HepG2 (cell line): ENCODE data around the gene C20orf204. TPM values are rescaled to one million over a fixed set of nuclear protein-coding genes. Genes with fewer than 3 reads are reported as not detected.
A peak's percentile ranks its signal among the peaks of the same experiment; 100 is the strongest.

ENCODE experiments used
- ARHGAP35 ChIP-seq: sonication (generic); formaldehyde crosslinking; IDR thresholded peaks from 2 replicates; pipeline ENCODE4 v1.9.0; 2022; ENCODE audit warnings: mild to moderate bottlenecking, inconsistent platforms, moderate library complexity, missing genetic modification reagents, borderline replicate concordance
- ATF2 ChIP-seq: sonication (generic); formaldehyde crosslinking; IDR thresholded peaks from 2 replicates; pipeline ENCODE4 v1.4.0; 2020; ENCODE audit warnings: missing genetic modification reagents
- CBX2 ChIP-seq, 2 experiments: fragments of 200-600 bp in 1 of 2; sonication (generic); formaldehyde crosslinking in 1 of 2; IDR thresholded peaks; 2 replicates each; pipeline versions ENCODE4 v1.7.0 to v1.8.1; 2018 to 2022; ENCODE audit warnings: low read depth in 2 of 2, low read length in 1 of 2, mild to moderate bottlenecking in 1 of 2, missing genetic modification reagents in 1 of 2
- DBP ChIP-seq: sonication (generic); formaldehyde crosslinking; IDR thresholded peaks from 2 replicates; pipeline ENCODE4 v1.4.0; 2020; ENCODE audit warnings: missing genetic modification reagents; ENCODE audit errors: not compliant biosample characterization
- DR1 ChIP-seq: sonication (generic); formaldehyde crosslinking; IDR thresholded peaks from 2 replicates; pipeline ENCODE4 v1.8.0; 2021; ENCODE audit warnings: mild to moderate bottlenecking, missing genetic modification reagents, inconsistent platforms
- EP300 ChIP-seq, 3 experiments: sonication (generic) in 1 of 3; formaldehyde crosslinking in 1 of 3; IDR thresholded peaks; 2 replicates each; pipeline versions ENCODE4 v1.5.1 to v1.6.1; 2011 to 2020; ENCODE audit warnings: low read depth in 2 of 3, low read length in 2 of 3, borderline replicate concordance in 1 of 3, improper control_type of control experiment in 1 of 3, mild to moderate bottlenecking in 1 of 3, missing genetic modification reagents in 1 of 3, moderate library complexity in 1 of 3
- FOXP1 ChIP-seq, 2 experiments: fragments of 450-650 bp in 1 of 2; IDR thresholded peaks; 2 replicates each; pipeline ENCODE4 v1.6.1; 2017 to 2018; ENCODE audit warnings: antibody characterized with exemption in 1 of 2
- HHEX ChIP-seq: IDR thresholded peaks from 2 replicates; pipeline ENCODE4 v1.6.1; 2016; ENCODE audit warnings: control low read depth
- MED13 ChIP-seq: sonication (generic); formaldehyde crosslinking; IDR thresholded peaks from 2 replicates; pipeline ENCODE4 v1.5.0; 2020; ENCODE audit warnings: missing genetic modification reagents
- MEIS2 ChIP-seq: sonication (generic); formaldehyde crosslinking; IDR thresholded peaks from 2 replicates; pipeline ENCODE4 v1.9.0; 2021; ENCODE audit warnings: mild to moderate bottlenecking, missing genetic modification reagents
- PRDM10 ChIP-seq: sonication (generic); formaldehyde crosslinking; IDR thresholded peaks from 2 replicates; pipeline ENCODE4 v1.4.0; 2020; ENCODE audit warnings: low read depth, missing genetic modification reagents
- TIGD3 ChIP-seq: sonication (generic); formaldehyde crosslinking; IDR thresholded peaks from 2 replicates; pipeline ENCODE4 v1.5.1; 2020; ENCODE audit warnings: mild to moderate bottlenecking, missing genetic modification reagents, borderline replicate concordance
- YY1 ChIP-seq: IDR thresholded peaks from 2 replicates; pipeline ENCODE4 v1.6.1; 2011; ENCODE audit warnings: low read length, low read depth, moderate library complexity, mild to moderate bottlenecking; ENCODE audit not compliant: insufficient read depth, insufficient replicate concordance
- ZNF296 ChIP-seq: sonication (generic); formaldehyde crosslinking; conservative IDR thresholded peaks from 2 replicates; pipeline ENCODE4 v1.5.0; 2020; ENCODE audit warnings: mild to moderate bottlenecking, missing genetic modification reagents
- ZNF33B ChIP-seq: sonication (generic); formaldehyde crosslinking; IDR thresholded peaks from 2 replicates; pipeline ENCODE4 v1.5.1; 2020; ENCODE audit warnings: mild to moderate bottlenecking, missing genetic modification reagents
- ZNF430 ChIP-seq: sonication (generic); formaldehyde crosslinking; IDR thresholded peaks from 2 replicates; pipeline ENCODE4 v1.9.0; 2021; ENCODE audit warnings: mild to moderate bottlenecking, missing genetic modification reagents
- ZNF597 ChIP-seq: sonication (generic); formaldehyde crosslinking; IDR thresholded peaks from 2 replicates; pipeline ENCODE4 v1.5.0; 2020; ENCODE audit warnings: missing genetic modification reagents
- ZNF616 ChIP-seq: sonication (generic); formaldehyde crosslinking; IDR thresholded peaks from 2 replicates; pipeline ENCODE4 v1.5.0; 2020; ENCODE audit warnings: low read depth, mild to moderate bottlenecking, missing genetic modification reagents
- ZSCAN21 ChIP-seq: sonication (generic); formaldehyde crosslinking; IDR thresholded peaks from 2 replicates; pipeline ENCODE4 v1.8.0; 2022; ENCODE audit warnings: mild to moderate bottlenecking, missing genetic modification reagents, moderate library complexity, borderline replicate concordance
- polyA plus RNA-seq, 8 experiments: library from polyadenylated mRNA; depleted of rRNA in 3 of 8; stranded (reverse) in 7 of 8; unstranded in 1 of 8; fragments of >200 nt; fragmentation: Illumina TruSeq in 4 of 8; extraction: Trizol in 4 of 8; gene quantifications; 2 replicates each; pipeline versions ENCODE4 v1.2.1 to v1.2.3, GENCODE V29; 2011 to 2016; ENCODE audit warnings: low read depth in 4 of 8, missing spikeins in 1 of 8, mixed read lengths in 1 of 8; ENCODE audit not compliant: insufficient read depth in 1 of 8
- total RNA-seq, 5 experiments: library from RNA; depleted of rRNA; stranded (reverse); fragments of >200 nt; fragmentation: Illumina TruSeq; extraction: Trizol; gene quantifications; 2 replicates each; pipeline ENCODE4 v1.2.3, GENCODE V29; 2016; ENCODE audit warnings: low read depth in 1 of 5

The C20orf204 gene
- total and polyA plus RNA-seq, 2 of the 13 experiments (the other 11 are each of a cell fraction or from before 2014, with no cell fraction given), result 22.1 to 80.0 TPM

GRCh38 chr20:64079273-64080012, 43.5 kb downstream of the C20orf204 start, which contains the start of gene RGS19 (continued):
- TF ChIP-seq PRDM10 (CRISPR knock-in tag) (no peak), ZNF616 (CRISPR knock-in tag) (peak; percentile 26; the same call in 1 of the 2 replicates), ATF2 (CRISPR knock-in tag) (no peak), EP300 (IDR thresholded peaks at IDR 0.05; ENCODE audit: low read depth in 2 of 2, low read length in 2 of 2) (no peak), EP300 (CRISPR knock-in tag; IDR thresholded peaks at IDR 0.05; ENCODE audit: borderline replicate concordance) (no peak), MEIS2 (peak; percentile 34; the same call in 1 of the 2 replicates), ARHGAP35 (no peak), YY1 (no peak), MED13 (CRISPR knock-in tag) (0 out of 2 replicates have a peak, but pooled peaks have one; percentile 63), DBP (CRISPR knock-in tag) (no peak), HHEX (no peak), DR1 (CRISPR knock-in tag) (no peak), ZNF296 (CRISPR knock-in tag) (no peak), ZNF597 (0 out of 2 replicates have a peak, but pooled peaks have one; percentile 39), FOXP1 (IDR thresholded peaks at IDR 0.05) (no peak), FOXP1 (CRISPR knock-in tag; IDR thresholded peaks at IDR 0.05) (no peak), ZNF33B (0 out of 2 replicates have a peak, but pooled peaks have one; percentile 47), ZSCAN21 (CRISPR knock-in tag) (no peak), TIGD3 (no peak), ZNF430 (CRISPR knock-in tag) (no peak), CBX2 (IDR thresholded peaks at IDR 0.05; ENCODE audit: low read depth, low read length) (no peak), CBX2 (CRISPR knock-in tag; IDR thresholded peaks at IDR 0.05; ENCODE audit: low read depth) (no peak)
